NCI-H2171 treated with DMSO at 0.1 percent for 48 hours (cell line): ENCODE data around the gene CNOT6L.

Source experiments
- DNase-seq: peaks from one replicate; lab custom pipeline; 2025; lab: John Stamatoyannopoulos, UW

CNOT6L gene

GRCh38 chr4:77712675-77713074, 106.5 kb downstream of the CNOT6L start:
- DNase-seq = no peak

- no peak for DNase-seq
Observed at GRCh38 chr4:77711469-77711868, 107.7 kb downstream of the CNOT6L start.

- no peak for DNase-seq
Observed at GRCh38 chr4:77710684-77711083, 108.5 kb downstream of the CNOT6L start.

GRCh38 chr4:77710059-77710458, 109.1 kb downstream of the CNOT6L start:
- no peak for DNase-seq

GRCh38 chr4:77706717-77707116, 112.5 kb downstream of the CNOT6L start:
- DNase-seq = no peak

GRCh38 chr4:77703666-77704065, 115.5 kb downstream of the CNOT6L start:
- no peak for DNase-seq

- DNase-seq = no peak
Observed at GRCh38 chr4:77701121-77701520, 118.0 kb downstream of the CNOT6L start.

GRCh38 chr4:77699731-77700210, 119.4 kb downstream of the CNOT6L start:
- DNase-seq = peak; percentile 69

GRCh38 chr4:77697860-77698590, 121.1 kb downstream of the CNOT6L start:
- peak; percentile 1 for DNase-seq

- no peak for DNase-seq
Observed at GRCh38 chr4:77695774-77696173, 123.4 kb downstream of the CNOT6L start.

GRCh38 chr4:77692847-77693432, 126.2 kb downstream of the CNOT6L start:
- DNase-seq = no peak

- DNase-seq = no peak
Observed at GRCh38 chr4:77681792-77682191, 137.4 kb downstream of the CNOT6L start.

GRCh38 chr4:77676842-77677241, 142.3 kb downstream of the CNOT6L start:
- no peak for DNase-seq

GRCh38 chr4:77671051-77671450, 148.1 kb downstream of the CNOT6L start:
- no peak for DNase-seq

- no peak for DNase-seq
Observed at GRCh38 chr4:77669946-77670590, 149.1 kb downstream of the CNOT6L start.

- no peak for DNase-seq
Observed at GRCh38 chr4:77665381-77666069, 153.6 kb downstream of the CNOT6L start.
